Lung (tissue), 12 donors: ENCODE measurements around the gene MLXIPL. TPM values are rescaled to one million over a fixed set of nuclear protein-coding genes. Genes with fewer than 3 reads are reported as not detected.
"Not testable (repeated sequence)": the region's sequence is repeated elsewhere in the genome, so short reads cannot be mapped to it uniquely, and the experiment has no call there.

Source experiments
- ATAC-seq: fragments of 200-7000 bp; cut with Tn5 transposase; one replicate; pipeline ENCODE4 v1.9.1; 2020; ENCODE audit warnings: moderate number of reproducible peaks; ENCODE audit not compliant: insufficient read depth, low FRiP score
- DNase-seq, 3 donors: peaks; one replicate each; pipeline ENCODE4 v3.0.0-alpha.2; 2013 to 2017
- H3K27ac ChIP-seq, 2 donors: one replicate each; pipeline ENCODE4 v1.5.1; 2013; ENCODE audit warnings: mild to moderate bottlenecking in 2 of 2, moderate library complexity in 2 of 2, control low read depth in 1 of 2, inconsistent platforms in 1 of 2, low read depth in 1 of 2, low read length in 1 of 2
- H3K27me3 ChIP-seq, 3 donors: one replicate each; pipeline ENCODE4 v1.5.1; 2013; ENCODE audit warnings: low read length in 2 of 3; ENCODE audit not compliant: control insufficient read depth in 3 of 3, insufficient read depth in 3 of 3
- H3K36me3 ChIP-seq, 4 donors: one replicate each; pipeline ENCODE4 v1.5.1; 2013; ENCODE audit warnings: low read length in 4 of 4, mild to moderate bottlenecking in 1 of 4, moderate library complexity in 1 of 4; ENCODE audit not compliant: control insufficient read depth in 4 of 4, insufficient read depth in 4 of 4
- H3K4me1 ChIP-seq, 5 donors: one replicate each; pipeline ENCODE4 v1.5.1; 2013; ENCODE audit warnings: low read length in 5 of 5, mild to moderate bottlenecking in 2 of 5, moderate library complexity in 1 of 5; ENCODE audit not compliant: control insufficient read depth in 5 of 5, insufficient read depth in 5 of 5
- H3K4me3 ChIP-seq: one replicate; pipeline ENCODE4 v1.5.1; 2013; ENCODE audit warnings: mild to moderate bottlenecking, control low read depth, moderate library complexity
- H3K9ac ChIP-seq, 2 donors: one replicate each; pipeline ENCODE4 v1.5.1; 2013; ENCODE audit warnings: low read length in 2 of 2, control low read depth in 1 of 2; ENCODE audit not compliant: insufficient read depth in 1 of 2
- H3K9me3 ChIP-seq, 4 donors: one replicate each; pipeline ENCODE4 v1.5.1; 2013; ENCODE audit warnings: low read length in 3 of 4, mild to moderate bottlenecking in 1 of 4, moderate library complexity in 1 of 4; ENCODE audit not compliant: control insufficient read depth in 4 of 4, insufficient read depth in 3 of 4
- WGBS, 2 donors: extraction: QIAGEN DNeasy Blood & Tissue Kit; methylation state at CpG; one replicate each; pipeline ENCODE4 v1.1.7; 2013; 5-methylcytosine and 5-hydroxymethylcytosine counted together
- polyA plus RNA-seq, 2 donors: library from polyadenylated mRNA; stranded (reverse); fragments of 200-250 nt; gene quantifications; one replicate each; pipeline ENCODE4 v1.2.1, GENCODE V29; 2013
- total RNA-seq, 2 donors: library from RNA; depleted of rRNA in 1 of 2; stranded (reverse); fragments of >200 nt in 1 of 2; gene quantifications; one replicate each; pipeline ENCODE4 v1.2.1, GENCODE V29; 2014 to 2021
- TF ChIP-seq, protein P1 (sequence below): IDR thresholded peaks from 2 replicates; pipeline ENCODE4 v1.5.1; 2012; ENCODE audit warnings: mild to moderate bottlenecking; ENCODE audit errors: control extremely low read depth, extremely low read depth
- donor health status: control.
- donor health status: control.
- donor health status: Bipolar disorder and iron deficiency.
- donor health status: healthy.
- donor health status: DM: yes; HTN: yes; CAD: no.

Gene MLXIPL
- total and polyA plus RNA-seq, 4 donors, result 1.3 to 16.1 (median 6.7) TPM

DNA sequence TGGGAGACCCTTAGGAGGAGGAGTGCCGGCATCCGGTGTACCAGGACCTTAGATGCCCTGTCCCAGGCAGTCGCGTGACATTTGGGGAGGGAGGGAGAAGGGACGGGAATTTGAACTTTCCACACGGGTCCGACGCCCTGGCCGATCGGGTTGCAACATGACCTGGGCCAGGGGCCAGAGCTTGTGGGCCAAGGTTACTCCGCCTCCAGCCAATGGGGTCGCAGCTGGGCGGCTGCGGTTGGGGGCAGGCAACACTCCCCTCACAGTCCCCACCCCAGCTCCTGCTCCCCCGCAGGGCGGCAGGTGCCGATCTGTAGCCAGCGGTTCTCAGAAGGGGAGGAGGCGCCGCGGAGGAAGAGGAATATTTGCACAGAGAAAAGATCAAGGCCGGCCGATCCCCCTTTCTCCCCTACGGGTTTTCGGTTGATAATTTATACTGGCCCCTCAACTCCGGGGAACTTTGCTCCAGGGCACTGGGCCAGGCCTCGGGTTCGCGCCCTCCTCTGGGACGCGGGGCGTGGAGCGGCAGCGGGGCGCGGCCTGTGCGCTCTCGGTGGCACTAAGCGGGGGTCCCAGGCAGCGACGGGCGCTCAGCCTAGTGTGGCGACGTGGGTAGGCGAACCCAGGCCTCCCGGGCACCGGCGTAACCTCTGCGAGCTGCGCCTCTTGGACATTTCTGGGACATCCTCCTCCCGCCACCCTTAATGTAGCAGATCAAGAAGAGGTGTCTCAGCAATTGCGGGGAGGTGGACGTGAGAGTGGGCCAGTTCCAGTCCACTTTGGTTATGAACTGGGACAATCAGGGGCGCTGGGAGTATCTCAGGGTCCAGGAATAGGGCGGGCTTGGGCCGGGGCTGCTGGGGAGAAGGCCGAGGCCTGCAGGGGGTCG lies 1.2 kb downstream of the MLXIPL start:
- peaks cover 0 to 12% (median 7%) of the 10 kb centered on the region in 5 donors for H3K4me1 ChIP-seq
- peak overlapping the region; percentile 17 for H3K4me3 ChIP-seq
- ATAC-seq, result no peak
- H3K9me3 ChIP-seq, result no peaks in the 10 kb centered on the region
- no peak for DNase-seq
- H3K27me3 ChIP-seq, result peaks cover 4 to 46% (median 17%) of the 10 kb centered on the region in 3 donors
- H3K36me3 ChIP-seq, result no peaks in the 10 kb centered on the region
- TF ChIP-seq, protein P1, sequence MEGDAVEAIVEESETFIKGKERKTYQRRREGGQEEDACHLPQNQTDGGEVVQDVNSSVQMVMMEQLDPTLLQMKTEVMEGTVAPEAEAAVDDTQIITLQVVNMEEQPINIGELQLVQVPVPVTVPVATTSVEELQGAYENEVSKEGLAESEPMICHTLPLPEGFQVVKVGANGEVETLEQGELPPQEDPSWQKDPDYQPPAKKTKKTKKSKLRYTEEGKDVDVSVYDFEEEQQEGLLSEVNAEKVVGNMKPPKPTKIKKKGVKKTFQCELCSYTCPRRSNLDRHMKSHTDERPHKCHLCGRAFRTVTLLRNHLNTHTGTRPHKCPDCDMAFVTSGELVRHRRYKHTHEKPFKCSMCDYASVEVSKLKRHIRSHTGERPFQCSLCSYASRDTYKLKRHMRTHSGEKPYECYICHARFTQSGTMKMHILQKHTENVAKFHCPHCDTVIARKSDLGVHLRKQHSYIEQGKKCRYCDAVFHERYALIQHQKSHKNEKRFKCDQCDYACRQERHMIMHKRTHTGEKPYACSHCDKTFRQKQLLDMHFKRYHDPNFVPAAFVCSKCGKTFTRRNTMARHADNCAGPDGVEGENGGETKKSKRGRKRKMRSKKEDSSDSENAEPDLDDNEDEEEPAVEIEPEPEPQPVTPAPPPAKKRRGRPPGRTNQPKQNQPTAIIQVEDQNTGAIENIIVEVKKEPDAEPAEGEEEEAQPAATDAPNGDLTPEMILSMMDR, result no peak
- H3K27ac ChIP-seq, result no peak overlapping the region
- no peak overlapping the region for H3K9ac ChIP-seq
- whole genome bisulfite sequencing, 2 donors, result 4% methylated on average over 53 to 58 of the region's 58 CpGs

DNA sequence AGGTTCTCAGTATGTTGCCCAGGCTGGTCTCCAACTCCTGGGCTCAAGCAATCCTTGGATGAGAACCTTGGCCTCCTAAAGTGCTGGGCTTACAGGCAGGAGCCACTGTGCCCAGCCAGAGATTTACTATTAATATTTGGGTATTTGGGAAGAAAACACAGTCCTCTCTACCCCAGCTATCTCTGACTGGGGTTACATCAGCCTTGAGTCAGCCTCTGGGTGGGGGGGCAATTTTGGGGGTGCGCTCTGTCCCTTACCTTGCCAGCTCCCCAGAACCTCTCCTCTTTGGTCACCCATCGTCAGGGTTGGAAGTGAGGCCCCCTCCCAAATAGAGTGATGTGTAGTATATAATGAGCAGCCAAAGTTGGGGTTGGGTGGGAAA lies 1.8 kb downstream of the MLXIPL start:
- no peak for ATAC-seq
- Histone ChIP-seq H3K27ac (no peak overlapping the region), H3K4me3 (no peak overlapping the region), H3K9me3 (no peaks in the 10 kb centered on the region), H3K27me3 (peaks cover 4 to 40% (median 13%) of the 10 kb centered on the region in 3 donors), H3K4me1 (peaks cover 0 to 12% (median 7%) of the 10 kb centered on the region in 5 donors), H3K36me3 (no peaks in the 10 kb centered on the region), H3K9ac (no peak overlapping the region)
- DNase-seq, result no peak
- TF ChIP-seq, protein P1, result no peak
- WGBS, 2 donors, result 16 to 25% methylated on average over 2 of the region's 2 CpGs

DNA sequence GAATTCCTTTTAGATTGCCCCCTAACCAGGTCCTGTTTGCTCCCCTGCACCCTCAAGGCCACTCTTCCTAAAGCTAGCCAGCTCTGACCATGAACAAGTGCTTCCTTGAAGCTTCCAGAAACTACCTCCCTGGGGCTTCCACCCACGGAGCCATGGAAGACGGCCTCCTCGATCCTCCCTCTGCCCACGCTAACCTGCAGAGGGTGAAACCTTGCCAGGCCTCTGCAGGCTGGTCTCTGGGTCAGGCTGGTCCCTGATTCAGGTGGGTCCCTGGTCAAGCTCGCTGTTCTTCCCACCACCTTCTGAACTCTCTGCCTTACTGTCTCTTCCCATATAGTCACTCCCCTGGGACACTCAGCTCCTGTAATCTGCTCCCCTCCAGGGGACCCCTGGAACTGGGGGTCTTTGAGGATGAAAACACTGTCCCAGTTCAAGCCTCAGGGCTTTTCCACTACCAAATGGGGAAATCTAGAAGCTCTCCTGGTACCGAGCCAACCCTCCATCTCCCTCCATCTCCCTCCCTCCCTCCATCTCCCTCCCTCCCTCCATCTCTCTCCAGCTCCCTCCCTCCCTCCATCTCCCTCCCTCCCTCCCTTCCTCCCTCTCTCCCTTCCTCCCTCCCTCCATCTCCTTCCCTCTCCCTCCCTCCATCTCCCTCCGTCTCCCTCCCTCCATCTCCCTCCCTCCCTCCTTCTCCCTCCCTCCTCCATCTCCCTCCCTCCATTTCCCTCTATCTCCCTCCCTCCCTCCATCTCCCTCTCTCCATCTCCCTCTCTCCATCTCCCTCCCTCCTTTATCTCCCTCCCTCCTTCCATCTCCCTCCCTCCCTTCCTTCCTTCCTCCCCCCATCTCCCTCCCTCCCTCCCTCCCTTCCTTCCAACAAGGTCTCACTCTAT lies 2.9 kb downstream of the MLXIPL start:
- TF ChIP-seq, protein P1, result no peak
- WGBS, 2 donors, result 52 to 65% methylated on average over 7 of the region's 7 CpGs

DNA sequence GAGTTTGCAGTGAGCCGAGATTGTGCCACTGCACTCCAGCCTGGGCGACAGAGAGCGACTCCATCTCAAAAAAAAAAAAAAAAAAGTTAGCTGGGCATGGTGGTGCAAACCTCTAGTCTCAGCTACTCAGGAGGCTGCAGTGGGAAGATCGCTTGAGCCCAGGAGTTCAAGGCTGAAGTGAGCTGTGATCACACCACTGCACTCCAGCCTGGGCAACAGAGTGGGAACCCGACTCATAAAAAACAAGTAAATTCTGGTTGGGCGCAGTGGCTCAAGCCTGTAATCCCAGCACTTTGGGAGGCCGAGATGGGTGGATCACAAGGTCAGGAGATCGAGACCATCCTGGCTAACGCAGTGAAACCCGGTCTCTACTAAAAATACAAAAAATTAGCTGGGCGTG lies 4.9 kb downstream of the MLXIPL start:
- Histone ChIP-seq H3K27me3 (peaks cover 4 to 26% (median 8%) of the 10 kb centered on the region in 3 donors), H3K4me1 (peaks cover 0 to 12% (median 7%) of the 10 kb centered on the region in 5 donors)
- H3K27ac ChIP-seq, H3K4me3 ChIP-seq, ATAC-seq, DNase-seq, H3K36me3 ChIP-seq, H3K9ac ChIP-seq, H3K9me3 ChIP-seq: not testable (repeated sequence)
- WGBS, 2 donors, result 85 to 87% methylated on average over 11 of the region's 11 CpGs

More for the DNA sequence above, 2.9 kb downstream of the MLXIPL start:
- no peaks in the 10 kb centered on the region for H3K9me3 ChIP-seq
- H3K36me3 ChIP-seq, result no peaks in the 10 kb centered on the region
- H3K4me1 ChIP-seq, result peaks cover 0 to 12% (median 7%) of the 10 kb centered on the region in 5 donors
- no peak overlapping the region for H3K27ac ChIP-seq
- no peak for DNase-seq
- H3K4me3 ChIP-seq, result no peak overlapping the region
- no peak for ATAC-seq
- H3K27me3 ChIP-seq, result peaks cover 4 to 38% (median 13%) of the 10 kb centered on the region in 3 donors
- no peak overlapping the region for H3K9ac ChIP-seq
